Prostate gland (tissue), 2 donors: Measurements from ENCODE around the gene ERAS. TPM values are rescaled to one million over a fixed set of nuclear protein-coding genes. Genes with fewer than 3 reads are reported as not detected.

Source experiments
- DNase-seq: peaks from one replicate; pipeline ENCODE4 v3.0.0-alpha.2; 2019; ENCODE audit warnings: low spot score
- H3K27ac ChIP-seq, 2 donors: fragments of 200-600 bp; sonication (generic); 2 replicates each; pipeline ENCODE4 v1.5.1; 2017 to 2019
- H3K27me3 ChIP-seq: fragments of 200-600 bp; sonication (generic); replicated peaks from 2 replicates; pipeline ENCODE4 v1.5.1; 2019; ENCODE audit not compliant: insufficient read depth
- H3K36me3 ChIP-seq, 2 donors: fragments of 200-600 bp; sonication (generic); 1 replicate in 1 of 2; 2 replicates in 1 of 2; pipeline versions ENCODE4 v1.5.1 to v1.8.1; 2017 to 2019
- H3K4me1 ChIP-seq: fragments of 200-600 bp; sonication (generic); replicated peaks from 2 replicates; pipeline ENCODE4 v1.5.1; 2019
- H3K4me3 ChIP-seq, 2 donors: fragments of 200-600 bp; sonication (generic); 2 replicates each; pipeline ENCODE4 v1.5.1; 2017 to 2019
- H3K9me3 ChIP-seq: fragments of 200-600 bp; sonication (generic); 2 replicates; pipeline ENCODE4 v1.5.1; 2017
- CTCF ChIP-seq, 4 experiments: fragments of 200-600 bp in 2 of 4; fragments of 450-650 bp in 2 of 4; sonication (generic) in 2 of 4; IDR thresholded peaks; 1 replicate in 3 of 4; 2 replicates in 1 of 4; pipeline ENCODE4 v1.5.1; 2016 to 2019; ENCODE audit warnings: antibody characterized with exemption in 4 of 4, mild to moderate bottlenecking in 2 of 4, moderate library complexity in 2 of 4
- POLR2A ChIP-seq: fragments of 450-650 bp; IDR thresholded peaks from one replicate; pipeline ENCODE4 v1.6.1; 2016; ENCODE audit warnings: antibody characterized with exemption, mild to moderate bottlenecking
- POLR2AphosphoS5 ChIP-seq: sonication (generic); formaldehyde crosslinking; IDR thresholded peaks from one replicate; pipeline ENCODE4 v1.6.1; 2017; ENCODE audit warnings: antibody characterized with exemption
- WGBS: methylation state at CpG from one replicate; pipeline ENCODE4 v1.1.5; 2018; 5-methylcytosine and 5-hydroxymethylcytosine counted together
- intact Hi-C: fragments of 100-400 bp; cut with DNase I; formaldehyde crosslinking; loops from one replicate; pipeline ENCODE4 v1.14.2; 2022
- total RNA-seq, 2 donors: library from RNA; depleted of rRNA; stranded (reverse); fragments of >200 nt; gene quantifications; one replicate each; pipeline ENCODE4 v1.1.0, GENCODE V29; 2016

Gene ERAS
- not detected for total RNA-seq

GRCh38 chrX:48826135-48826875 is at the start of gene ERAS:
Gene ERAS, plus strand, starts transcription at chrX:48826513. Its CDS starts 2,611 bp downstream, at chrX:48829124.
- no peaks in the 10 kb centered on the region for H3K9me3 ChIP-seq
- no peaks in the 10 kb centered on the region for H3K4me1 ChIP-seq
- 66% methylated on average over 12 of the region's 67 CpGs for WGBS
- no peaks in the 10 kb centered on the region for H3K27me3 ChIP-seq
- H3K4me3 ChIP-seq: no peak within 1 kb of the TSS
- TF ChIP-seq POLR2A (no peak), CTCF (IDR thresholded peaks at IDR 0.05) (no peak), POLR2AphosphoS5 (no peak)
- no peak within 1 kb of the TSS for H3K27ac ChIP-seq
- no peak for DNase-seq
- no peaks in the 10 kb centered on the region for H3K36me3 ChIP-seq
- intact Hi-C loops: no loop called here

- TF ChIP-seq CTCF (IDR thresholded peaks at IDR 0.05) (no peak), POLR2A (no peak), POLR2AphosphoS5 (no peak)
- 86% methylated on average over 13 of the region's 13 CpGs for WGBS
- H3K4me1 ChIP-seq: no peaks in the 10 kb centered on the region
- intact Hi-C loops: no loop called here
- DNase-seq: no peak
- H3K4me3 ChIP-seq: no peak overlapping the region
- no peaks in the 10 kb centered on the region for H3K9me3 ChIP-seq
- no peaks in the 10 kb centered on the region for H3K36me3 ChIP-seq
- no peak overlapping the region for H3K27ac ChIP-seq
- no peaks in the 10 kb centered on the region for H3K27me3 ChIP-seq
Observed at GRCh38 chrX:48776818-48777439, 49.4 kb upstream of the ERAS start.

GRCh38 chrX:48779399-48779798 is 46.9 kb upstream of the ERAS start:
- intact Hi-C loops: no loop called here
- Histone ChIP-seq H3K36me3 (no peaks in the 10 kb centered on the region), H3K27ac (no peak overlapping the region), H3K9me3 (no peaks in the 10 kb centered on the region), H3K4me1 (no peaks in the 10 kb centered on the region), H3K4me3 (no peak overlapping the region), H3K27me3 (no peaks in the 10 kb centered on the region)
- WGBS: 79% methylated on average over 6 of the region's 7 CpGs
- TF ChIP-seq POLR2AphosphoS5 (no peak), CTCF (IDR thresholded peaks at IDR 0.05) (no peak), POLR2A (no peak)
- DNase-seq: no peak

GRCh38 chrX:48781705-48782104 is 44.6 kb upstream of the ERAS start:
- no peaks in the 10 kb centered on the region for H3K9me3 ChIP-seq
- no peak for DNase-seq
- H3K36me3 ChIP-seq: no peaks in the 10 kb centered on the region
- WGBS: 97% methylated on average over 6 of the region's 6 CpGs
- no peak overlapping the region for H3K27ac ChIP-seq
- H3K4me3 ChIP-seq: no peak overlapping the region
- TF ChIP-seq CTCF (IDR thresholded peaks at IDR 0.05): no peak
- no peak for TF ChIP-seq POLR2AphosphoS5
- TF ChIP-seq POLR2A: no peak
- intact Hi-C loops: no loop called here
- H3K4me1 ChIP-seq: no peaks in the 10 kb centered on the region
- H3K27me3 ChIP-seq: no peaks in the 10 kb centered on the region

GRCh38 chrX:48782216-48782615 is 44.1 kb upstream of the ERAS start:
- no peaks in the 10 kb centered on the region for H3K27me3 ChIP-seq
- no peaks in the 10 kb centered on the region for H3K4me1 ChIP-seq
- intact Hi-C loops: no loop called here
- TF ChIP-seq POLR2AphosphoS5 (no peak), POLR2A (no peak), CTCF (IDR thresholded peaks at IDR 0.05) (no peak)
- H3K27ac ChIP-seq: no peak overlapping the region
- H3K9me3 ChIP-seq: no peaks in the 10 kb centered on the region
- WGBS: 76% methylated on average over 2 of the region's 2 CpGs
- DNase-seq: no peak
- H3K36me3 ChIP-seq: no peaks in the 10 kb centered on the region
- H3K4me3 ChIP-seq: no peak overlapping the region
